ENCODE results near the gene FXYD2.

Gene FXYD2

DNA sequence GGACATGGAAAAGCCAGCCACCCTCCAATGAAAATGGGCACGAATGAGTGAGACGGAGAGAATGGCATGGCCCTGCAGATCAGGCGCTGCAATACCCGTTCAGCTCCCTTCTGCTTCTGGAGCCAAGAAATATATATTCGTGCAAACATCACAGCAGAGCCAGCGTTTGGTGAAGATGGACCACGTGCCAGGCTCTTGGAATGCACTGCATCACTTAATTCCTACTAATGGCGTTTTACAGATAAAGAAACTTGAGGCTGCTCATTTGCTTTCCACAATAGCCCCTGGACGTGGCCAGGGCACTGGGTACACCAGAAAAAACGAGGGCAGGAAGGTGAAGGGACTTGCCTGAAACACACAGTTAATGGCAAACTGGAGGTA, 1.6 kb upstream of the FXYD2 start:
- H3K4me3 ChIP-seq (ENCODE audit: control insufficient read depth, low read depth, low read length) = no peak overlapping the region
- DNase-seq (ENCODE audit: low read depth) = no peak
- TF ChIP-seq, protein P1, sequence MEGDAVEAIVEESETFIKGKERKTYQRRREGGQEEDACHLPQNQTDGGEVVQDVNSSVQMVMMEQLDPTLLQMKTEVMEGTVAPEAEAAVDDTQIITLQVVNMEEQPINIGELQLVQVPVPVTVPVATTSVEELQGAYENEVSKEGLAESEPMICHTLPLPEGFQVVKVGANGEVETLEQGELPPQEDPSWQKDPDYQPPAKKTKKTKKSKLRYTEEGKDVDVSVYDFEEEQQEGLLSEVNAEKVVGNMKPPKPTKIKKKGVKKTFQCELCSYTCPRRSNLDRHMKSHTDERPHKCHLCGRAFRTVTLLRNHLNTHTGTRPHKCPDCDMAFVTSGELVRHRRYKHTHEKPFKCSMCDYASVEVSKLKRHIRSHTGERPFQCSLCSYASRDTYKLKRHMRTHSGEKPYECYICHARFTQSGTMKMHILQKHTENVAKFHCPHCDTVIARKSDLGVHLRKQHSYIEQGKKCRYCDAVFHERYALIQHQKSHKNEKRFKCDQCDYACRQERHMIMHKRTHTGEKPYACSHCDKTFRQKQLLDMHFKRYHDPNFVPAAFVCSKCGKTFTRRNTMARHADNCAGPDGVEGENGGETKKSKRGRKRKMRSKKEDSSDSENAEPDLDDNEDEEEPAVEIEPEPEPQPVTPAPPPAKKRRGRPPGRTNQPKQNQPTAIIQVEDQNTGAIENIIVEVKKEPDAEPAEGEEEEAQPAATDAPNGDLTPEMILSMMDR (IDR thresholded peaks at IDR 0.05; ENCODE audit: control insufficient read depth, insufficient read depth, low read depth, low read length, missing control alignments) = no peak

DNA sequence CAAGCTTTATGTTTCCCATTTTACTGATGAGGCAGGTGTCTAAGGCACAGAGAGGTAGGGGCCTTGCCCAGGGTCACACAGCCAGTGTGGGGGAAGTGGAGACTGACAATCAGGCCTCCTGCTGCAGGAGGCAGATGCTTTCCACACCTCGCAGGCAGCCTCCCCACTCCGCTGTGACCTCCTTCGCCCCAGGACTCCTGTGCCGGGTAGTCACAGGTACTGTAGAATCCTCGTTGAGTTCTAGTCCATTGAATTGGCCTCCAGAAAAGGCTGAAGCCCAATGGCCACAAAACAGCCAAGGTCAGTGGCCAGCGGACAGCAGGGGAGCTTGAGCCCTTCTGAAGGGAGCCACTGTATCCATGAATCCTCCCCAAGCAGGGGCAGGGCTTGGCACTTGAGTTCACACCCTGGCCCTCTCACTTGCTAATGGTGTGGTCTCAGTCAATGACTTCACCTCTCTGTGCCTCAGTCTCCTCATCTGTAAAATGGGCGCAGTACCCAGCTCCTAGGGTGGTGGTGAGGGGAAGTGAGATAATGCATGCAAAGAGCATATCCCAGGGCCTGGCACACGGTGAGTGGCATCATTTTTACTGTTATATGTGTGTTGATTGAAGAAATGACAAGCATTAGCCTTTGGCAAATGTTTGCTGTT, 1.1 kb upstream of the FXYD2 start:
- no peak for DNase-seq (ENCODE audit: low read depth)
- TF ChIP-seq, protein P1 (IDR thresholded peaks at IDR 0.05; ENCODE audit: control insufficient read depth, insufficient read depth, low read depth, low read length, missing control alignments) = no peak
- H3K4me3 ChIP-seq (ENCODE audit: control insufficient read depth, low read depth, low read length) = no peak overlapping the region

DNA sequence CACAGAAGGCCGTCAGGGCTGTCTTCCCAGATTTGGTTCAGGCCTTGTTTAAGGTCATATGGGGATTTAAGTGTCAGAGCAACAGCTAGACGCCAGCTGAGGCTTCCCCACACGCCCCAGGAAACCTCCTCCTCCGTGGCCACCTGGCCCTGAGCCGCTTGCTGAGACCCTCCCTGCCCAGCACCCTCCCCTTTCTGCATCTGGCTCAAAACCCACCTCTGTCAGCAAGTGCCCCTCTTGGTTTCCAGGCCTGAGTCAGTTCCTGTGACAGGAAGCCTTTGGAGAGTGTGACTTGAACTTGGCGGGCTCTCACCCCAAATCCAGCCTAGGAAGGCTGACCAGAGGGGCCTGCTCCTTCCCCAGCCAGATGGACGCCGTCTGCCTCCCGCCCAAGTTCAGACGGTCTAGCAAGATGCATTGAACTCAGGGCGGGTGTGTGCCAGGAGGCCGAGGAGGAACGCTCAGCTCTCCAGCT, 561 bp downstream of the FXYD2 start:
- H3K4me3 ChIP-seq (ENCODE audit: control insufficient read depth, low read depth, low read length) = no peak overlapping the region
- DNase-seq (ENCODE audit: low read depth) = no peak
- TF ChIP-seq, protein P1 (IDR thresholded peaks at IDR 0.05; ENCODE audit: control insufficient read depth, insufficient read depth, low read depth, low read length, missing control alignments) = no peak

DNA sequence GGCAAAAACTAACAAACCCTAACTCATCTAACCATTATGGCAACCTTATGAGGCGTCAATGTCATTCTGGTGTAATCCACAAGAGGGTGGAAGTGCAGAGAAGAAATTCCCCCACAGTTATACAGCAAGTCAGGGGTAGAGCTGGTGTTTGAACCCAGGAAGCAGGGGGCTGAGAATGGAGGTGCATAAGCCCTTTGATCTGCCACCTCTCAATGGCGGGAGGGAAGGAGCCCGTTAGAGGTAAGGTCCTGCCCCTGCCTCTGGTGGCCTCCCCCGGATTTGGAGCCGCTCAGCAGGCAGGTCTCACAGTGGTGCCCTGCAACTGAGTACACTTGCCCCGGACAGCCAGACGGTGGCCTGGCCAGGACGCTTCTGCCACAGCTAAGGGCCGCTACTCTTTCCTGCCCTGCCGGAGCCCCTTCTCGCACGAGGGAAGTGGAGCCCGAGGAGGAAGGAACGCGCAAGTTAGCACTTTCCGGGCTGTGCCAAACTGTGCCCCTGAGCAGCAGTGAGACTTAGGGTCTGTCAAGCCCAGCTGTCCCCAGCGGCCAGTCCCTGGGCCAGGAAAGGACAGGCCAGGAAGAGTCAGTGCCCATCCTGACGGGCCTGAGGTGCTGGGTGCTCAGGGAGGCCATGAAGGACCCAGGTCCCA, 1.1 kb downstream of the FXYD2 start:
- TF ChIP-seq, protein P1 (IDR thresholded peaks at IDR 0.05; ENCODE audit: control insufficient read depth, insufficient read depth, low read depth, low read length, missing control alignments) = no peak
- H3K4me3 ChIP-seq (ENCODE audit: control insufficient read depth, low read depth, low read length) = no peak overlapping the region
- DNase-seq (ENCODE audit: low read depth) = no peak

GRCh38 chr11:117822074-117823033, 2.2 kb downstream of the FXYD2 start:
- TF ChIP-seq, protein P1 (IDR thresholded peaks at IDR 0.05; ENCODE audit: control insufficient read depth, insufficient read depth, low read depth, low read length, missing control alignments) = peak; percentile 47
- DNase-seq (ENCODE audit: low read depth) = no peak
- H3K4me3 ChIP-seq (ENCODE audit: control insufficient read depth, low read depth, low read length) = no peak overlapping the region

GRCh38 chr11:117821431-117821830, 3.1 kb downstream of the FXYD2 start:
- H3K4me3 ChIP-seq (ENCODE audit: control insufficient read depth, low read depth, low read length) = no peak overlapping the region
- DNase-seq (ENCODE audit: low read depth) = no peak
- TF ChIP-seq, protein P1 (IDR thresholded peaks at IDR 0.05; ENCODE audit: control insufficient read depth, insufficient read depth, low read depth, low read length, missing control alignments) = no peak

All from AG09309 (cell line).